ENCODE measurements around the gene WEE2. TPM values are rescaled to one million over a fixed set of nuclear protein-coding genes. Genes with fewer than 3 reads are reported as not detected.

The WEE2 gene
- total RNA-seq, 4 donors from 2014 or later, result not detected

- H3K27me3 ChIP-seq, result no peaks in the 10 kb centered on the region
- intact Hi-C loops (cut with DNase I; ENCODE audit: low total_unique reads) (no loop called here), in situ Hi-C loops (cut with MboI; ENCODE audit: low pct_ligation_motif_present in 1 of 4, low pct_unique_long_range_greater_than_20kb in 1 of 4, low sequenced_read_pairs in 3 of 4) (no loop called here)
- 98 to 99% methylated on average over 7 of the region's 7 CpGs for WGBS, 2 donors (ENCODE audit: low coverage in 1 of 2)
- no peaks in the 10 kb centered on the region for H3K9me3 ChIP-seq
- peaks cover 0 to 10% (median 3%) of the 10 kb centered on the region in 4 donors for H3K36me3 ChIP-seq
- no peaks in the 10 kb centered on the region for H3K4me1 ChIP-seq
- no peak overlapping the region for H3K4me3 ChIP-seq
- no peak for TF ChIP-seq CTCF (IDR thresholded peaks at IDR 0.05)
- TF ChIP-seq POLR2AphosphoS5 (IDR thresholded peaks at IDR 0.05), result no peak
- TF ChIP-seq EP300 (IDR thresholded peaks at IDR 0.05; ENCODE audit: low read depth), result no peak
- TF ChIP-seq POLR2A (IDR thresholded peaks at IDR 0.05), result no peak
- H3K27ac ChIP-seq, result no peak overlapping the region
- no peak for DNase-seq
These were observed 36.3 kb upstream of the WEE2 start for GRCh38 chr7:141671705-141672496.

- Histone ChIP-seq H3K4me1 (no peaks in the 10 kb centered on the region), H3K36me3 (peaks cover 0 to 10% (median 3%) of the 10 kb centered on the region in 4 donors), H3K4me3 (no peak overlapping the region), H3K27ac (no peak overlapping the region), H3K27me3 (no peaks in the 10 kb centered on the region), H3K9me3 (no peaks in the 10 kb centered on the region)
- in situ Hi-C loops (cut with MboI; ENCODE audit: low pct_ligation_motif_present in 1 of 4, low pct_unique_long_range_greater_than_20kb in 1 of 4, low sequenced_read_pairs in 3 of 4) (no loop called here), intact Hi-C loops (cut with DNase I; ENCODE audit: low total_unique reads) (no loop called here)
- 87 to 92% methylated on average over 2 to 3 of the region's 3 CpGs for WGBS, 2 donors (ENCODE audit: low coverage in 1 of 2)
- no peak for DNase-seq
- TF ChIP-seq CTCF (IDR thresholded peaks at IDR 0.05) (no peak), POLR2AphosphoS5 (IDR thresholded peaks at IDR 0.05) (no peak), EP300 (IDR thresholded peaks at IDR 0.05; ENCODE audit: low read depth) (no peak), POLR2A (IDR thresholded peaks at IDR 0.05) (no peak)
These were observed 34.8 kb upstream of the WEE2 start for GRCh38 chr7:141673346-141673745.

- TF ChIP-seq POLR2AphosphoS5 (IDR thresholded peaks at IDR 0.05) (no peak), EP300 (IDR thresholded peaks at IDR 0.05; ENCODE audit: low read depth) (no peak), POLR2A (IDR thresholded peaks at IDR 0.05) (no peak), CTCF (IDR thresholded peaks at IDR 0.05) (no peak)
- no peak overlapping the region for H3K4me3 ChIP-seq
- H3K27me3 ChIP-seq, result no peaks in the 10 kb centered on the region
- DNase-seq, result no peak
- in situ Hi-C loops (cut with MboI; ENCODE audit: low pct_ligation_motif_present in 1 of 4, low pct_unique_long_range_greater_than_20kb in 1 of 4, low sequenced_read_pairs in 3 of 4) (no loop called here), intact Hi-C loops (cut with DNase I; ENCODE audit: low total_unique reads) (no loop called here)
- H3K4me1 ChIP-seq, result no peaks in the 10 kb centered on the region
- H3K9me3 ChIP-seq, result no peaks in the 10 kb centered on the region
- 95 to 100% methylated on average over 2 to 5 of the region's 5 CpGs for WGBS, 2 donors (ENCODE audit: low coverage in 1 of 2)
- peaks cover 0 to 10% (median 3%) of the 10 kb centered on the region in 4 donors for H3K36me3 ChIP-seq
- no peak overlapping the region for H3K27ac ChIP-seq
These were observed 33.9 kb upstream of the WEE2 start for GRCh38 chr7:141674171-141674671.

- DNase-seq, result no peak
- no peaks in the 10 kb centered on the region for H3K9me3 ChIP-seq
- H3K4me3 ChIP-seq, result no peak overlapping the region
- no peaks in the 10 kb centered on the region for H3K4me1 ChIP-seq
- H3K27me3 ChIP-seq, result no peaks in the 10 kb centered on the region
- intact Hi-C loops (cut with DNase I; ENCODE audit: low total_unique reads), result no loop called here
- 77 to 80% methylated on average over 1 to 4 of the region's 4 CpGs for WGBS, 2 donors (ENCODE audit: low coverage in 1 of 2)
- TF ChIP-seq EP300 (IDR thresholded peaks at IDR 0.05; ENCODE audit: low read depth) (no peak), CTCF (IDR thresholded peaks at IDR 0.05) (peak; percentile 26 to 41 (median 29)), POLR2A (IDR thresholded peaks at IDR 0.05) (no peak), POLR2AphosphoS5 (IDR thresholded peaks at IDR 0.05) (no peak)
- in situ Hi-C loops (cut with MboI; ENCODE audit: low pct_ligation_motif_present in 1 of 4, low pct_unique_long_range_greater_than_20kb in 1 of 4, low sequenced_read_pairs in 3 of 4), result no loop called here
- peaks cover 0 to 10% (median 3%) of the 10 kb centered on the region in 4 donors for H3K36me3 ChIP-seq
- no peak overlapping the region for H3K27ac ChIP-seq
These were observed 33.5 kb upstream of the WEE2 start for GRCh38 chr7:141674702-141675101.

All from transverse colon (tissue), 4 donors.